ENCODE measurements around the gene LCE1E.

The LCE1E gene

DNA sequence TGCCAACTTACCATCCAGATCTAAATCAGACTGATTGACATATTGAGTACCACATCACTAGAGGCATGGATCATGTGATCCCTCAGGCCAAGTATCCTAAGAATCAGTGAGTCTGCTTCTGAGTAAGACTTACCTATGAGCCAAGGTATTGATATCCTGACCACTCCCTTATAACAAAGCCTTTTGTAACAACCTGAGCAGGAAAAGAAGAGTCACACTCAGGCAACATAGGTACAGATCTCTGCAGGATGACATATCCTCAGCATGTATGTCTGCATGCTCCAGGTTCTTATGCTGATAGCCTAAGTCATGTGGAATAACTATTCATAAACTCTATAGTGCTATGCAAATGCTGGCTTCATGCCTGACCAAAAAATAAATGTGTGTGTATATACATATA lies 38.9 kb downstream of the LCE1E start:
- no peak overlapping the region for H3K9ac ChIP-seq (ENCODE audit: low read depth in 1 of 2, low read length in 2 of 2)
- H3K27me3 ChIP-seq (ENCODE audit: control insufficient read depth in 2 of 2, insufficient read depth in 2 of 2, low read length in 2 of 2): no peaks in the 10 kb centered on the region
- no peak overlapping the region for H3K27ac ChIP-seq (ENCODE audit: low read depth in 2 of 2, low read length in 2 of 2)

DNA sequence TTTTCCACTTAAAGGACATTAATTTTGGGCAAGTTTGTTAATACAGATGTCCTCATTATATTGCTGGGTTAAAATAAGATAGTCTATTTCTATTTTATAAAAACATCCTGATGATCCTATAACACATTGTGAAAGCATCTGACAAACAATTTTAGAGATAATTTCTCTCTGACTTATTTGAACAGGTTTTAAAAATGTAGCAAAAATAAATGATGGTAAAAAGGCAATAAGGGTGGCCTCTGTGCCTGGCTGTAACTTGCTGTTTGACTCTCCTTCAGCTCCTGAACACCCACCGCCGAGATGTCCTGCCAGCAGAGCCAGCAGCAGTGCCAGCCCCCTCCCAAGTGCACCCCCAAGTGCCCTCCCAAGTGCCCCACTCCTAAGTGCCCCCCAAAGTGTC lies 41.1 kb downstream of the LCE1E start, which contains the start of gene LCE1A:
Gene LCE1A, plus strand, starts transcription at position 301 of the 400 bp plus-strand sequence. Its CDS starts 0 bp downstream, at position 301.
- Histone ChIP-seq H3K4me1 (ENCODE audit: control insufficient read depth in 2 of 2, insufficient read depth in 2 of 2, low read length in 2 of 2) (no peaks in the 10 kb centered on the region), H3K4me3 (ENCODE audit: low read length in 2 of 2) (no peak within 1 kb of the TSS), H3K27me3 (ENCODE audit: control insufficient read depth in 2 of 2, insufficient read depth in 2 of 2, low read length in 2 of 2) (no peaks in the 10 kb centered on the region), H3K9me3 (ENCODE audit: control insufficient read depth in 2 of 2, low read length in 2 of 2) (no peaks in the 10 kb centered on the region), H3K27ac (ENCODE audit: low read depth in 2 of 2, low read length in 2 of 2) (no peak within 1 kb of the TSS), H3K9ac (ENCODE audit: low read depth in 1 of 2, low read length in 2 of 2) (no peak within 1 kb of the TSS), H3K36me3 (ENCODE audit: control insufficient read depth in 2 of 2, insufficient read depth in 2 of 2, low read length in 2 of 2) (no peaks in the 10 kb centered on the region)

More for the DNA sequence above, 38.9 kb downstream of the LCE1E start:
- Histone ChIP-seq H3K4me3 (ENCODE audit: low read length in 2 of 2) (no peak overlapping the region), H3K36me3 (ENCODE audit: control insufficient read depth in 2 of 2, insufficient read depth in 2 of 2, low read length in 2 of 2) (no peaks in the 10 kb centered on the region), H3K4me1 (ENCODE audit: control insufficient read depth in 2 of 2, insufficient read depth in 2 of 2, low read length in 2 of 2) (no peaks in the 10 kb centered on the region), H3K9me3 (ENCODE audit: control insufficient read depth in 2 of 2, low read length in 2 of 2) (no peaks in the 10 kb centered on the region)

DNA sequence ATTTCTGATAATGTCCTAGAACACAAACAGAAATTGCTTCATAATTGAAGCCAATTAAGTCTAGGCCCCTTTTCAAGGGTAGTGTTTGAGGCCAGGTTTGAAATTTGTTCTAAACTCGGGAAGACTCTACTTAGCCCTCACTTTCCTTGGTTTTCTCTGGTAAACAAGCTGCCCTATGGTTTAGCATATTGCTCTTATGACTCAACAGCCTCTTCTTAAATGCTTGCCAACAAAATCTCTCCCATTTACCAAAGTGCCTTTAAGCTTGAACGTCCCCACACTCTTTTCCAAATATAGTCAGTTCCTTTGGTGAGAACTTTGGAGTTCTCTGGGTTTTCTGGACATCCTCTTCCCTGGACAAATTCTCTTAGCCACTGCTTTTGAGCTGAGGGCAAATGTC lies 50.8 kb downstream of the LCE1E start:
- H3K4me1 ChIP-seq (ENCODE audit: control insufficient read depth in 2 of 2, insufficient read depth in 2 of 2, low read length in 2 of 2): no peaks in the 10 kb centered on the region
- no peak overlapping the region for H3K27ac ChIP-seq (ENCODE audit: low read depth in 2 of 2, low read length in 2 of 2)
- no peak overlapping the region for H3K4me3 ChIP-seq (ENCODE audit: low read length in 2 of 2)
- no peaks in the 10 kb centered on the region for H3K36me3 ChIP-seq (ENCODE audit: control insufficient read depth in 2 of 2, insufficient read depth in 2 of 2, low read length in 2 of 2)
- H3K9me3 ChIP-seq (ENCODE audit: control insufficient read depth in 2 of 2, low read length in 2 of 2): no peaks in the 10 kb centered on the region
- no peaks in the 10 kb centered on the region for H3K27me3 ChIP-seq (ENCODE audit: control insufficient read depth in 2 of 2, insufficient read depth in 2 of 2, low read length in 2 of 2)
- H3K9ac ChIP-seq (ENCODE audit: low read depth in 1 of 2, low read length in 2 of 2): no peak overlapping the region

All from mucosa of rectum (tissue), 2 donors.